ENCODE results near the gene ATP2B3. TPM values are rescaled to one million over a fixed set of nuclear protein-coding genes. Genes with fewer than 3 reads are reported as not detected.

ATP2B3 gene
- total and polyA plus RNA-seq, 7 donors = 0.01 to 0.04 (median 0.01) TPM; not detected in 4

GRCh38 chrX:153527208-153527607 is 9.8 kb downstream of the ATP2B3 start:
- 72 to 81% (median 72%) methylated on average over 8 to 15 of the region's 15 CpGs for WGBS, 3 donors
- intact Hi-C loops (cut with DNase I) = no loop called here

GRCh38 chrX:153530411-153531129 is 13.1 kb downstream of the ATP2B3 start:
- Histone ChIP-seq H3K4me3 (no peak overlapping the region), H3K36me3 (ENCODE audit: insufficient read depth in 1 of 2, low read depth in 1 of 2) (no peaks in the 10 kb centered on the region), H3K9me3 (no peaks in the 10 kb centered on the region), H3K4me1 (no peaks in the 10 kb centered on the region), H3K27ac (no peak overlapping the region), H3K27me3 (ENCODE audit: insufficient read depth in 3 of 3, low read length in 2 of 3) (peaks cover 0 to 31% (median 3%) of the 10 kb centered on the region in 3 donors)
- DNase-seq = no peak
- TF ChIP-seq CTCF (IDR thresholded peaks at IDR 0.05) = no peak
- intact Hi-C loops (cut with DNase I) = no loop called here
- no peak for ATAC-seq
- WGBS, 3 donors = 84 to 87% (median 86%) methylated on average over 13 to 20 of the region's 20 CpGs

More at GRCh38 chrX:153527208-153527607, 9.8 kb downstream of the ATP2B3 start:
- H3K4me3 ChIP-seq = no peak overlapping the region
- H3K36me3 ChIP-seq (ENCODE audit: insufficient read depth in 1 of 2, low read depth in 1 of 2) = no peaks in the 10 kb centered on the region
- peaks cover 0 to 56% (median 3%) of the 10 kb centered on the region in 3 donors for H3K27me3 ChIP-seq (ENCODE audit: insufficient read depth in 3 of 3, low read length in 2 of 3)
- H3K27ac ChIP-seq = no peak overlapping the region
- DNase-seq (no peak), ATAC-seq (no peak)
- H3K4me1 ChIP-seq = no peaks in the 10 kb centered on the region
- no peaks in the 10 kb centered on the region for H3K9me3 ChIP-seq
- TF ChIP-seq CTCF (IDR thresholded peaks at IDR 0.05) = no peak

- Histone ChIP-seq H3K4me1 (no peaks in the 10 kb centered on the region), H3K4me3 (no peak overlapping the region), H3K27ac (no peak overlapping the region), H3K36me3 (ENCODE audit: insufficient read depth in 1 of 2, low read depth in 1 of 2) (no peaks in the 10 kb centered on the region), H3K9me3 (no peaks in the 10 kb centered on the region), H3K27me3 (ENCODE audit: insufficient read depth in 3 of 3, low read length in 2 of 3) (peaks cover 0 to 10% (median 0%) of the 10 kb centered on the region in 3 donors)
- DNase-seq = no peak
- WGBS, 3 donors = 37 to 55% (median 50%) methylated on average over 13 to 15 of the region's 15 CpGs
- intact Hi-C loops (cut with DNase I) = no loop called here
- TF ChIP-seq CTCF (IDR thresholded peaks at IDR 0.05) = no peak
- no peak for ATAC-seq
Observed at GRCh38 chrX:153533091-153533490, 15.6 kb downstream of the ATP2B3 start.

- Histone ChIP-seq H3K27ac (no peak overlapping the region), H3K36me3 (ENCODE audit: insufficient read depth in 1 of 2, low read depth in 1 of 2) (no peaks in the 10 kb centered on the region), H3K9me3 (no peaks in the 10 kb centered on the region), H3K27me3 (ENCODE audit: insufficient read depth in 3 of 3, low read length in 2 of 3) (peaks cover 0 to 18% (median 2%) of the 10 kb centered on the region in 3 donors), H3K4me1 (no peaks in the 10 kb centered on the region), H3K4me3 (no peak overlapping the region)
- TF ChIP-seq CTCF (IDR thresholded peaks at IDR 0.05) = no peak
- ATAC-seq (no peak), DNase-seq (no peak)
- intact Hi-C loops (cut with DNase I) = no loop called here
- 65 to 77% (median 66%) methylated on average over 6 to 11 of the region's 11 CpGs for whole genome bisulfite sequencing, 3 donors
Observed at GRCh38 chrX:153537080-153537479, 19.6 kb downstream of the ATP2B3 start.
